Stimulated activated effector memory CD8-positive, alpha-beta T cell treated with anti-CD3 and anti-CD28 coated beads, Interleukin-12 subunit alpha, Interleukin-12 subunit beta, amount 100 ng/mL, for 72 hours (primary cell): ENCODE measurements around the gene OGDH.

Experiments used
- ATAC-seq: fragments of 150-1000 bp; cut with Tn5 transposase; 2 replicates; pipeline ENCODE4 v1.10.0; 2021
- DNase-seq, 2 donors: peaks; one replicate each; pipeline ENCODE4 v3.0.0; 2021 to 2022; ENCODE audit warnings: low spot score in 2 of 2
- H3K27ac Mint-ChIP-seq: one replicate; pipeline ENCODE4 v1.8.0; 2022; ENCODE audit warnings: mild to moderate bottlenecking, mixed read lengths
- H3K36me3 Mint-ChIP-seq: one replicate; pipeline ENCODE4 v1.8.0; 2022; ENCODE audit warnings: mild to moderate bottlenecking, mixed read lengths
- H3K4me1 Mint-ChIP-seq: one replicate; pipeline ENCODE4 v1.8.0; 2022; ENCODE audit warnings: mixed read lengths
- H3K4me3 Mint-ChIP-seq: one replicate; pipeline ENCODE4 v1.8.0; 2022; ENCODE audit warnings: mild to moderate bottlenecking, mixed read lengths
- H3K9me3 Mint-ChIP-seq: one replicate; pipeline ENCODE4 v1.8.0; 2022; ENCODE audit warnings: mixed read lengths

Gene OGDH

DNA sequence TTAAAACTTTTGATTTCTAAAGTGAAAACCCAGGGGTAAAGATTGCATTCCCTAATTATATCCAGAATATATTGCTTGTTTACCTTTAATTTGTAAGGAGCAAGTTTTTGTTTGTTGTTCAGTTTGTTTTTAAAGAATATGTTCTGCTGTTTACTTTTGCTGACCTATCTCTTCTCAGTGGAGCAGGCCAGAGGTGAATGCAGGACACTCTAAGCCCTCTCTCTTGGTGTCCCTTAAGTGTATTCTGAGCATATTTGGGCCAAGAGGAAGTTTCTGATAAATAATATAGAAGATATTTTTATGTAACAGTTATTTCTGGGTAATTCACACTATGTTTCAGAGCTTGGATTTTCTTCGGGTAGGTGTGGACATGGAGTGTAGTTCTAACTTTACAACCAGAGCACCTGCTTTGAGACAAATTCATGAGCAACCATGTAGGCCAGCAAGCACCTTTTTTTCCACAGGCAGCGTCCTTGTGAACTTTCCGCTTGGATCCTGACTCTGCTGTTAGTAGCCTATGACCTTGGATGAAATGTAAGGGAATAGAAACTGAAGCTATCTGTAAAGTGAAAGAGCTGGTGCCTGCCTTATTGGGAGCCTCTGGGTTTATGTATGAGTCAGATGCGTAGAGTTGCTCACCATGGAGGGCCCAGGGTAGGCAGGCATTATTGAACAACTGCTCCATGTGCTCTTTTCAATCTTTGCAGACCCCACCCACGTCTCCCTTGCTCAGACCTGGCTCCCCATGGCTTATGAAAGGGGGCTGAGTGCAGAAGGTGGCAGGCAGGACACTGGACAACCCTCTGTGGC is 16.1 kb downstream of the OGDH start:
- DNase-seq: no peak
- Mint-ChIP-seq H3K36me3 (peaks cover 39% of the 10 kb centered on the region), H3K27ac (peak overlapping the region; percentile 85), H3K9me3 (peaks cover 2% of the 10 kb centered on the region), H3K4me1 (peaks cover 84% of the 10 kb centered on the region), H3K4me3 (peak overlapping the region; percentile 63)
- peak; percentile 92 for ATAC-seq

DNA sequence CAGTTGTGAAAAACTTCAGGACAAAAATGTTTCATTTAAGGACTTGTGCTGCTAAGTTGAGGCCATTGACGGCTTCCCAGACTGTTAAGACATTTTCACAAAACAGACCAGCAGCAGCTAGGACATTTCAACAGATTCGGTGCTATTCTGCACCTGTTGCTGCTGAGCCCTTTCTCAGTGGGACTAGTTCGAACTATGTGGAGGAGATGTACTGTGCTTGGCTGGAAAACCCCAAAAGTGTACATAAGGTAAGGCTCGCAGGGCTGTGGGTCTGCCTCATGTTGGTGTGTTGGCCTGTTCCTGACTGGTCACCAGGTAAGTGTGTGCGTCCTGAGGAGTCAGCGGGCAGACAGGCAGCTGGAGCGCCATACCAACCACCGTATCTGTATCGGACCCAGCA is 17.9 kb downstream of the OGDH start:
- H3K27ac Mint-ChIP-seq: peak overlapping the region; percentile 85
- ATAC-seq: no peak
- H3K4me1 Mint-ChIP-seq: peaks cover 78% of the 10 kb centered on the region
- peaks cover 2% of the 10 kb centered on the region for H3K9me3 Mint-ChIP-seq
- peak overlapping the region; percentile 63 for H3K4me3 Mint-ChIP-seq
- no peak for DNase-seq
- H3K36me3 Mint-ChIP-seq: peaks cover 47% of the 10 kb centered on the region

DNA sequence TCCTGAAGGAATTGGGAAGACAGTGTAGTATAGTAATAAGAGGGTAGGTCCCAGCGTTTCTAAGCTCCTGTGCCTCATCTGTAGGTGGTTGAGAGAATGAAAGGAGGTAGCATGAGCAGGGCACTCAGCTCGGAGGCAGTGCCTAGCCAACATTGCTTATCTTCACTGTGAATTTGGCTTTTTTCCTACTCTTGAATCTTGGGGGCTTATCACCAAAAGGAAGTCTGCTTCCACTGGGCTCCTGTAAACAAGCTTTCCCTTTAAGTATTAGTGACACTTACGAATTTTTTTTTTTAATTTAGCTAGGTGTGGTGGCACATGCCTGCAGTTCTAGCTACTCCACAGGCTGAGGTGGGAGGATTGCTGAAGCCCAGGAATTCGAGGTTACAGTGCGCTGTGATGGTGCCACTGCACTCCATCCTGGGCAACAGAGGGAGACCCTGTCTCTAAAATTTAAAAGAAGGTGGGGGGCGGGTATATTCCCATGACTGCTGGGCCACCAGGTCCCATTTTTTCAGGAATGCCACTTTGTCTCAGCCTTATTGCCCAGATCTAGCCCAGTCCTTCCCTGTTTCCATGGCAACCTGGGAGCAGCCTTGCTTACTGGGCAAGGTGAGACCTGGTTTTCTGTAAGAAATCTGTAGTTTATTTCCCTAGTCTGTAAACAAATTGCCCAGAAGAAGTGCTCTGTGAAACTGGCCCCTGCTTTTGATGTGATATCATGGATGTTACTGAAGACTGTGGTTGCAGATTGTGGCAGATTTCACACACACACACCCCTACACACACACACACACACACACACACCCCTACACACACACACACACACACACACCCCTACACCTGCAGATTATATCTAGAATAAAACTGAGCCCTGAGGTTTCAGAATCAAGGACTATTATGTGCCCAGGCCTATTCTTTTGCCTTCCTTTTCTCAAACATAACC is 19.4 kb downstream of the OGDH start:
- Mint-ChIP-seq H3K36me3 (peaks cover 55% of the 10 kb centered on the region), H3K4me1 (peaks cover 81% of the 10 kb centered on the region), H3K9me3 (peaks cover 2% of the 10 kb centered on the region), H3K27ac (peak overlapping the region; percentile 80), H3K4me3 (no peak overlapping the region)
- DNase-seq: no peak
- ATAC-seq: no peak

DNA sequence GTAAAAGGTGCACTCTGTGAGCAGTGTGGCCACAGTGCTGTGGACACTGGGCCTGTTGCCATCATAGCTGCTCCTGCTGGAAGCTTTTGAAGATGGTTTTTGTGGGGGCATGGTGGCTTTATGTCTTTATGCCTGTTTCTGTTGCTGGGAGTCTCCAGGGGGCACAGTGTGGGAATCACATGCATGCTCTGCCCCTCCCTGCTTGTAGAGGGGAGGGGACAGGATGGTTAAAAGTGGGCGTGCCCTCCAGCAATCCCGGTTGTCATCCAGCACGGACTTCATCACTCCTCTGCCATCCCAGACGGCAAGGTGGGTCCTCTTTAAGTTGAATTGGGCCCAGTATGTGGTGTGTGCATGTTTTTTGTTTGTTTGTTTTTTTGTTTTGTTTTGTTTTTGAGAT is 20.2 kb downstream of the OGDH start:
- Mint-ChIP-seq H3K4me3 (no peak overlapping the region), H3K9me3 (no peaks in the 10 kb centered on the region), H3K36me3 (peaks cover 55% of the 10 kb centered on the region), H3K27ac (peak overlapping the region; percentile 80), H3K4me1 (peaks cover 81% of the 10 kb centered on the region)
- ATAC-seq (no peak), DNase-seq (no peak)

DNA sequence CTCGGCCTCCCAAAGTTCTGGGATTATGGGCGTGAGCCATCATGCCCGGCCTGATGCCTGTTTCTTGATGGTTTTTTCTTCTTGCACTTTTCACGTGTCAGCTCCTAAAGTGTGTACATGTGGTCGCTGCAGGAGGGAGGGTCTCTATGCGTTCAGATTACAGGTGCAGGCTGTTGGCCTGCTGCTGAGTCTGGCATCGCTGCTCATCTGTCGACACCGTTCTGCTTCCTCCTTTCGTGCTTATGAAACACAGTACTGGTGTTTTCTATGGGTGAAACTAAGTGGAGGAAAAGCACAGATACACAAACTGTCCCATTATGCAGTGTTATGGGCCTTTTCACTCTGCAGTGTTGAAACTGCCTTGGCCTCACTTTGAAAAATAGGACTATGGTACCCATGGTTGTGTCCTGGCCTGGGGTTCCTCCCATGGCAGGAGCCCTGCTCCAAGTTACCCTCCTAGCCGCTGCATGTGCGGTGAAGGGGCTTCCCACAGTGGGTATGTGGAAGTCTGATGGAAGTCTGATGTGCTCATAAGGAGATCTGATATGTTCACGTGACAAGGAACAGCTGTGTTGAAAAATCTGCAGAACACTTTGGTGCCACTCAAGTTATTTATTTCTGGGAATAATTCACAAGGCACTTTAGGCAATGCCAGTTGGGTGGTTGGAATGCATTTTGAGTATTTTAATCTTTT is 23.5 kb downstream of the OGDH start:
- peaks cover 52% of the 10 kb centered on the region for H3K36me3 Mint-ChIP-seq
- no peaks in the 10 kb centered on the region for H3K9me3 Mint-ChIP-seq
- no peak overlapping the region for H3K4me3 Mint-ChIP-seq
- H3K27ac Mint-ChIP-seq: peak overlapping the region; percentile 80
- ATAC-seq (no peak), DNase-seq (no peak)
- H3K4me1 Mint-ChIP-seq: peaks cover 76% of the 10 kb centered on the region

DNA sequence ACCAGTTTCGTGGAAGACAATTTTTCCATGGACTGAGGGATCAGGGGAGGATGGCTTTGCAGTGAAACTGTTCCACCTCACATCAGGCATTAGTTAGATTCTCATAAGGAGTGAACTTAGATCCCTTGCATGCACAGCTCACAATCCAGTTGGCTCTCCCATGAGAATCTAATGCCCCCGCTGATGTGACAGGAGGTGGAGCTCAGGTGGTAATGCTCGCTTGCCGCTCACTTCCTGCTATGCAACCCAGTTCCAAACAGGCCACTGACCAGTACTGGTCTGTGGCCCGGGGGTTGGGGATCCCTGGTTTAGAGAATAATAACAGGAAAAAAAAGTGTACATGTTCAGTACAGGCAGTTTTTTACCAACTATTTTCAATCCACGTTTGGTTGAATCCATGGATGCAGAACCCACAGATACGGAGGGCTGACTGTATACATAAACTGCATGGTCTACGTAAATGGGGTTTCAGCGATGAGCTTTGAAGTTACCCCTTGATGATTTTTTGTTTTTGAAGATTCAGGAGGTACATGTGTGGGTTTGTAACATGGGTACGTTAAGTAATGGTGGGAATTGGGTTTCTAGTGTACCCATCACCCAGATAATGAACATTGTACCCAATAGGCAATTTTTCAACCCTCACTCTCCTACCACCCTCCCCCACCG is 24.5 kb downstream of the OGDH start:
- Mint-ChIP-seq H3K27ac (peak overlapping the region; percentile 93), H3K4me1 (peaks cover 76% of the 10 kb centered on the region), H3K36me3 (peaks cover 42% of the 10 kb centered on the region), H3K9me3 (no peaks in the 10 kb centered on the region), H3K4me3 (peak overlapping the region; percentile 56)
- no peak for ATAC-seq
- DNase-seq: no peak

DNA sequence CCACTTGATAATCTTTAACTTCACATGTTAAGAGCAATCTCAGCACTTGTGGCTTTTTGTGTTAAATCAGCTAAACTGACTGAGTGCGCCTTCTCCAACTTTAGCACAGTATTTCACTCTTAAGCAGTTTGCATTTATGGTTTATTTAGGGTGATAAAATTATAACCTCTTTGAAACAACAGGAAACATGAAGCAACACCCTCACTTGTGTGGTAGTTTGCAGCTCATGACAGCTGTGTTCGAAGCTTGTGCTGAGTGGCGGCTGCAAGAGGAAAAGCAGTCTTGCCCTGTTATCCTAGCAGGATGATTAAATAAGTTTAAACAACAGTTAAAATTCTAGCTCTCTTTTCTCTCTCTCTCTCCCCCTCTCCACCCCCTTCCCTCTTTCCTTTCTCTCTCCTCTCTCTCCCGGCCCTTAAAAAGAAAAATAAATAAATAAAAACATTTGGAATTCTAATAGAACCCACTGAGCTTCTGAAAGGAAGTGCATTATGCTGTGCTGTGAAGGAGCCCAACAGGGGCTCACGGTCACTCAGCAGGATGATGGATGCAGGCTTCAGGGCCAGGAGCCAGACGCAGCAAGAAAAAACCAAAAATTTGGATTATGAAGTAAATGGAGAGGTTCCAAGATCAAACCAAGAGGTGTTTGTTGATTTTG is 25.2 kb downstream of the OGDH start:
- Mint-ChIP-seq H3K36me3 (peaks cover 36% of the 10 kb centered on the region), H3K9me3 (no peaks in the 10 kb centered on the region), H3K27ac (peak overlapping the region; percentile 93), H3K4me1 (peaks cover 76% of the 10 kb centered on the region), H3K4me3 (peak overlapping the region; percentile 56)
- ATAC-seq: peak; percentile 1
- DNase-seq: no peak

DNA sequence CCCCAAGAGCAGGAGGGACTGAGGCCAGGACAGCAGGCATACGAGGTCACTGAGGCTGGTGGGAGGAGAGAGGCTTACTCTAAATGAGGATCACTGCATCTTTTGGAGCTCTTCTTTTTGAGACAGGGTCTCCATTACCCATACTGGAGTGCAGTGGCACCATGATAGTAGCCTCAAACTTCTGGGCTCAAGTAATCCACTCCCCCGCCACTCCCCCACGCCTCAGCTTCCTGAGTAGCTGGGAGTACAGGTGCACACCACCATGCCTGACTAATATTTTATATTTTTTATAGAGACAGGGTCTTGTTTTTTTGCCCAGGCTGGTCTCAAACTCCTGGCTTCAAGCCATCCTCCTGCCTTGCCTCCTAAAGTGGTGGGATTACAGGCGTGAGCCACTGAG is 25.8 kb downstream of the OGDH start:
- Mint-ChIP-seq H3K9me3 (no peaks in the 10 kb centered on the region), H3K4me1 (peaks cover 82% of the 10 kb centered on the region), H3K4me3 (peak overlapping the region; percentile 56), H3K27ac (peak overlapping the region; percentile 93), H3K36me3 (peaks cover 34% of the 10 kb centered on the region)
- no peak for ATAC-seq
- no peak for DNase-seq

DNA sequence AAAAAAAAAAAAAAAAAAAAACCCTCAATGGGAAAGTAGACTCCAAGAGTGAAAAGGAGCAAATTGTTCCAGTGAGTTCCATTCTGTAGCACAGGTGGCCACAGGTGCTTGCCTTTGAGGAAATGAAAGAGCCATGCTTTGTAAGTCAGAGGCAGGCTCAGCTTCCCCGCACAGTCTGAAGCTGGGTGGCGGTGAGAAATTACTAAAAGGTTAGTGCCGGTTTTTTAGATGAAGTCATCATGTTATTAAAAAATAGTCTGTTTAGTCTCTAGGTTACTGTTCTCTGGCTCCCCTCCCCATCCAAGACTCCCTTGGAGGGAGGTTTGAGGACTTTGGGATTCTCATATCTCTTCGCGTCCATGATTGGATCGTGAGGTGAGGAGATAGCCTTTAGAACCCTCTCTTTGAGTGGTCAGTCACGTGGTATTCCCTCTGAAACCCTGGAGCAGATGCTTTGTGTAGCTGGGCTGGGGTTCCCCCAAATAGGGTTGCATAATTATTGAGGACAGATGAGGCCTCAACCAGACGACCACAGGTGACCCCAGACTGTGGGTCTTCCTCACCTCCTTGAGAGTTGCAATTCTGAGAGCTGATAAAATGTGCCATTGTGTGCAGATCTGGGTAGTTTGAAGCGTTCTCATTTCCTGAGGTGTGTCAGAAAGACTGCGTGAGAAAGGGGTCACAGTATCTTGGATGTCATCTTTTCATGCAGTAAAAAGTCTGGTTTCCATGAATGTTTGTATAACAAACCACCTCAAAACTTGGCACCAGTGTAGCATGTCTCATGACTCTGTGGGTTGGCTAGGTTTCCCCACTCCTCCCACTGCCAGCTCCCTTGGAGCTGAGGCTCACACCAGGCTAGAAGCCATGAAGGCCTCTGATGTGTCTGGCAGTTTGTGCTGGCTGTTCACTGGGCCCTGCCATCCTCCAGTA is 27.1 kb downstream of the OGDH start:
- Mint-ChIP-seq H3K27ac (peak overlapping the region; percentile 93), H3K4me3 (peak overlapping the region; percentile 52), H3K9me3 (no peaks in the 10 kb centered on the region), H3K36me3 (peaks cover 36% of the 10 kb centered on the region), H3K4me1 (peaks cover 93% of the 10 kb centered on the region)
- ATAC-seq (peak; percentile 77), DNase-seq (peak in 1 of 2 donors; percentile 74)

DNA sequence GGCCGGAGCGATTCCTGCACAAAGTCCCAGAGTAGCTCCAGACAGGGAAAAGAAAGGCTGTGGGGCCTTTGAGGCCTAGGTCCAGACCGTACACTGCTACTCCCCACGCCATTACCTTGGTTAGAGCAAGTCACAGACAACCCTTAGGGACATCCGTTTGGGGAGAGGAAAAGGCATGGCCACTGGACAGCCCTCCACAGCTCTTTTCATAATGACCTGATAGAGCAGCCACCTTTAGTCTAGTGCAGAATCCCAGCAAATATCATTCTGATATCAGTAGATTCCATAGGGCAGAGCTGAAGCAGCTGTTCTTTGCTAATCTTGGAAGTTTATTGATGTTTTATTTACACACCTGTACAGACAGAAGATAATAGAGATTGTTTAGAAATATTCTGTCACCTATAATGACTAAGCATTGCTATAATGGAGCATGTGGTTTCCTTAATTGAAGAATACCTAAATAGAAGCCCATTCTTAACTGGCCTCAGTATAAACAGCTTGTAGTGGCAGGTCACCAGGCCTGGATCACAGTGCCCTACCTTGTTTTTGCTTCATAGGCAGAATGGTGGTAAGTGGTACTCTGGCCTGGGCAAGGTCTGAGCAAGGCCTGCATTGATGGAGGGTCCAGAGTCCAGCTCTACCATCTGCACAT is 27.9 kb downstream of the OGDH start:
- Mint-ChIP-seq H3K4me3 (peak overlapping the region; percentile 52), H3K9me3 (no peaks in the 10 kb centered on the region), H3K27ac (peak overlapping the region; percentile 93), H3K36me3 (peaks cover 36% of the 10 kb centered on the region), H3K4me1 (peaks cover 93% of the 10 kb centered on the region)
- no peak for ATAC-seq
- DNase-seq: no peak

DNA sequence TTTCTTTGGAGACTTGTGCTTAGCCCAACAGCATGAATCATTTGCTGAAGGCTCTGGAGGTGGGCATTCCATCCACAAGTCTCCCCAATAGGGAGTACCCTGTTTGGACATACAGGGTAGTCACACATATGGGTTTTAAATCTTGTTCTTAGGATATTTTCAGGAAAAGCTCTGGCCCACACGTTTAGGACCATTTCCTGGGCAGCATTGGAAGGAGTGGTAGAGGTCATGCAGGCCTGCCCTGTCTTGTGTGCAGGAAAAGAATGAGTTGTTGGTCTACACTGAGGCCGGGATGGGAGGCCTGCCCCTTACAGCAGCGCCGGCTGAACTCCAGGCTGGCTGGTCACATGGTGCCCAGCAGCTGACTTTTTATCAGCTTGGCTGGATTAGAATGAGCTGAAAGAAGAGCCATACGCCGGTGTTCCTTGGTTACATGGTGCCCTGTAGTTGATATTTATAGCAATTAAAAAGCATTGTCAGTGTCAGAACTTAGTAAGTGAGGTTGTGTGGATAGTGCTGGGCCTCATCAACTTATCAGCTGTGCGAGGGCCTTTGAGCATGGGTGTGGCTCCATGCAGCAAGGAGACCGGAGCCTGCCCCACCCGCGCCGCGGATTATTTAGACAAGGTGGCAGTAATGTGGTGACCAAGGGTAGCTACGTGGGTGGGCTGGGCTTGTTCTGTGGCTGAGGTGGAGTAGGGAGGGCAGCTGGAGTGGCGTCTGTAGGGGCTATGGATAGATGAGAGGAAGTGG is 28.6 kb downstream of the OGDH start:
- no peak for DNase-seq
- ATAC-seq: no peak
- H3K4me3 Mint-ChIP-seq: peak overlapping the region; percentile 41
- no peaks in the 10 kb centered on the region for H3K9me3 Mint-ChIP-seq
- peak overlapping the region; percentile 93 for H3K27ac Mint-ChIP-seq
- peaks cover 93% of the 10 kb centered on the region for H3K4me1 Mint-ChIP-seq
- H3K36me3 Mint-ChIP-seq: peaks cover 34% of the 10 kb centered on the region

DNA sequence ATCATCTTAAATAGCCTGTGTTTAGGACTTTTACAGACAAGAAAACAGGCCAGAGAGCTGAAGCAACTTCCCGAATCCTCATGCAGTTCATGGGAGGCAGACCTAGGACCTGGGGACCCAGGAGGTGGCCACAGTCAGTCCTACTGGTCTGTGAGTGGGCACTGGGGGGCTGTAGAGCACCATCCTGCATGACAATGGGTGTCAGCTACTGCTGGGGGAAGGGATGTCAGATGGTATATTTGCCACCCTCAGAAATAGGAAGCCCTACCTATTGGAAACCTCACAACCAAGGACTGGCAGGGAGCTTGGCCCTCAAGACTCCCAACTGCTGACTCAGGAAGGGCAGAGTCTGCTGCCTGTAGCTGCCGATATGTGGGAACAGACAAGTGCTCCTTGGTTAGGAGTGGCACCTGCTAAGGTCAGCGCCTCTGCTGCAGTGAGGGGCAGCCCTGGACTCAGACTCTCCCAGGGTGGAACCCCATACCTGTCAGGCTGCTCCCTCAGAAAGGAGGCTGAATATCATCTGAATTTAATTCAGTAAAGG is 29.7 kb downstream of the OGDH start:
- H3K27ac Mint-ChIP-seq: peak overlapping the region; percentile 99

More for the DNA sequence above, 29.7 kb downstream of the OGDH start:
- no peak for ATAC-seq
- Mint-ChIP-seq H3K4me3 (no peak overlapping the region), H3K9me3 (no peaks in the 10 kb centered on the region), H3K4me1 (peaks cover 90% of the 10 kb centered on the region), H3K36me3 (peaks cover 33% of the 10 kb centered on the region)
- no peak for DNase-seq
